IMR-90 (cell line): ENCODE results near the gene WNT7A. TPM values are rescaled to one million over a fixed set of nuclear protein-coding genes. Genes with fewer than 3 reads are reported as not detected.

Source experiments
- ATAC-seq: fragments of 200-7000 bp; cut with Tn5 transposase; 2 replicates; pipeline ENCODE4 v1.9.1; 2020; ENCODE audit warnings: low read depth, mild to moderate bottlenecking, moderate library complexity
- BruUV-seq: library from RNA; stranded (reverse); fragments of 400-500 nt; replicated peaks from 2 replicates; lab custom pipeline; 2021; lab: Mats Ljungman, UMichigan
- CTCF ChIA-PET: fragments of 300-600 bp; formaldehyde crosslinking; extraction: SDS; loops from one replicate; lab custom pipeline; 2021; ENCODE audit warnings: antibody characterized with exemption; lab: Yijun Ruan, JAX
- POLR2A ChIA-PET: fragments of 300-600 bp; sonication (Branson Sonifier 250); formaldehyde crosslinking; loops from one replicate; lab custom pipeline; 2022; ENCODE audit warnings: antibody characterized with exemption; ENCODE audit not compliant: unreplicated experiment; lab: Charles Lee
- DNase-seq: peaks from one replicate; pipeline ENCODE4 v3.0.0; 2013
- H2AFZ ChIP-seq: replicated peaks from 2 replicates; pipeline ENCODE3; 2013; ENCODE audit warnings: low read length, mild to moderate bottlenecking; ENCODE audit not compliant: poor library complexity
- H2AK5ac ChIP-seq: 2 replicates; pipeline ENCODE4 v1.6.1; 2013; ENCODE audit warnings: low read depth, low read length, inconsistent platforms
- H2AK9ac ChIP-seq: replicated peaks from 2 replicates; pipeline ENCODE3; 2013; ENCODE audit warnings: mild to moderate bottlenecking, low read depth, low read length, moderate library complexity; ENCODE audit not compliant: poor library complexity
- H2BK120ac ChIP-seq: 2 replicates; pipeline ENCODE4 v1.6.1; 2013; ENCODE audit warnings: low read depth, low read length, inconsistent platforms
- H2BK15ac ChIP-seq: 3 replicates; pipeline ENCODE4 v1.6.1; 2013; ENCODE audit warnings: low read depth, low read length, inconsistent platforms
- H2BK20ac ChIP-seq: 2 replicates; pipeline ENCODE4 v1.6.1; 2013; ENCODE audit warnings: low read depth, mild to moderate bottlenecking, inconsistent platforms, low read length, moderate library complexity
- H2BK5ac ChIP-seq: 2 replicates; pipeline ENCODE4 v1.6.1; 2013; ENCODE audit warnings: mild to moderate bottlenecking, low read depth, low read length, inconsistent platforms; ENCODE audit not compliant: poor library complexity, severe bottlenecking
- H3K14ac ChIP-seq: replicated peaks from 2 replicates; pipeline ENCODE4 v1.6.1; 2013; ENCODE audit warnings: low read depth, low read length, inconsistent platforms
- H3K18ac ChIP-seq: 2 replicates; pipeline ENCODE4 v1.6.1; 2013; ENCODE audit warnings: low read depth, low read length, control low read depth
- H3K23ac ChIP-seq: 2 replicates; pipeline ENCODE4 v1.6.1; 2013; ENCODE audit warnings: low read depth, low read length, inconsistent platforms
- H3K27ac ChIP-seq: 2 replicates; pipeline ENCODE4 v1.5.1; 2013; ENCODE audit warnings: mild to moderate bottlenecking, control low read depth, low read length; ENCODE audit not compliant: insufficient read depth
- H3K27me3 ChIP-seq: 2 replicates; pipeline ENCODE4 v1.6.1; 2013; ENCODE audit warnings: low read length; ENCODE audit not compliant: control insufficient read depth, insufficient read depth
- H3K36me3 ChIP-seq: 2 replicates; pipeline ENCODE4 v1.6.1; 2013; ENCODE audit warnings: low read length, mixed read lengths; ENCODE audit not compliant: control insufficient read depth, insufficient read depth
- H3K4ac ChIP-seq: 2 replicates; pipeline ENCODE4 v1.6.1; 2013; ENCODE audit warnings: low read depth, low read length, inconsistent platforms
- H3K4me1 ChIP-seq: 2 replicates; pipeline ENCODE4 v1.6.1; 2013; ENCODE audit warnings: low read length, mixed read lengths; ENCODE audit not compliant: control insufficient read depth, insufficient read depth
- H3K4me2 ChIP-seq: 2 replicates; pipeline ENCODE4 v1.6.1; 2013; ENCODE audit warnings: low read depth, mild to moderate bottlenecking, control low read depth, low read length, moderate library complexity
- H3K4me3 ChIP-seq: 2 replicates; pipeline ENCODE4 v1.5.1; 2013; ENCODE audit warnings: low read depth, mild to moderate bottlenecking, control low read depth, low read length, moderate library complexity; ENCODE audit not compliant: insufficient read depth
- H3K56ac ChIP-seq: 2 replicates; pipeline ENCODE4 v1.6.1; 2013; ENCODE audit warnings: low read length, inconsistent platforms; ENCODE audit not compliant: insufficient read depth; ENCODE audit errors: extremely low read depth
- H3K79me1 ChIP-seq, 2 experiments: 2 replicates each; pipeline ENCODE4 v1.6.1; 2013; ENCODE audit warnings: low read length in 2 of 2, inconsistent platforms in 1 of 2, low read depth in 1 of 2
- H3K9ac ChIP-seq: 2 replicates; pipeline ENCODE4 v1.6.1; 2013; ENCODE audit warnings: low read depth, low read length, control low read depth
- H3K9me1 ChIP-seq: 2 replicates; pipeline ENCODE4 v1.6.1; 2013; ENCODE audit warnings: low read length, inconsistent platforms; ENCODE audit not compliant: insufficient read depth
- H3K9me3 ChIP-seq: 2 replicates; pipeline ENCODE4 v1.6.1; 2013; ENCODE audit warnings: low read length; ENCODE audit not compliant: control insufficient read depth, insufficient read depth
- H4K20me1 ChIP-seq: 2 replicates; pipeline ENCODE4 v1.6.1; 2013; ENCODE audit warnings: low read length, inconsistent platforms; ENCODE audit not compliant: insufficient read depth
- H4K5ac ChIP-seq: 2 replicates; pipeline ENCODE4 v1.6.1; 2013; ENCODE audit warnings: mild to moderate bottlenecking, low read depth, low read length, control low read depth
- H4K8ac ChIP-seq, 2 experiments: 2 replicates each; pipeline ENCODE4 v1.6.1; 2013; ENCODE audit warnings: low read depth in 2 of 2, low read length in 2 of 2, control low read depth in 1 of 2, inconsistent platforms in 1 of 2
- H4K91ac ChIP-seq: 2 replicates; pipeline ENCODE4 v1.6.1; 2013; ENCODE audit warnings: low read depth, low read length, inconsistent platforms; ENCODE audit not compliant: insufficient read depth
- CHD1 ChIP-seq: IDR thresholded peaks from 2 replicates; pipeline ENCODE4 v1.6.1; 2012; ENCODE audit warnings: low read depth, low read length, improper control_type of control experiment
- FOS ChIP-seq: fragments of 150-350 bp; IDR thresholded peaks from 2 replicates; pipeline ENCODE4 v1.6.1; 2016; ENCODE audit warnings: low read depth, low read length
- MAFK ChIP-seq: IDR thresholded peaks from 2 replicates; pipeline ENCODE4 v1.6.1; 2012; ENCODE audit warnings: low read depth, low read length, improper control_type of control experiment
- MAZ ChIP-seq: IDR thresholded peaks from 2 replicates; pipeline ENCODE4 v1.6.1; 2012; ENCODE audit warnings: low read depth, mild to moderate bottlenecking, low read length, improper control_type of control experiment, moderate library complexity, borderline replicate concordance
- MXI1 ChIP-seq: IDR thresholded peaks from 2 replicates; pipeline ENCODE4 v1.6.1; 2012; ENCODE audit warnings: low read depth, mild to moderate bottlenecking, low read length, moderate library complexity, borderline replicate concordance
- NFE2L2 ChIP-seq: fragments of 150-350 bp; IDR thresholded peaks from 2 replicates; pipeline ENCODE4 v1.6.1; 2016; ENCODE audit warnings: low read depth, mild to moderate bottlenecking, low read length
- POLR2A ChIP-seq: IDR thresholded peaks from 2 replicates; pipeline ENCODE4 v1.6.1; 2012; ENCODE audit warnings: mild to moderate bottlenecking, low read depth, low read length
- RAD21 ChIP-seq: IDR thresholded peaks from 2 replicates; pipeline ENCODE4 v1.6.1; 2012; ENCODE audit warnings: low read length, improper control_type of control experiment
- RCOR1 ChIP-seq: IDR thresholded peaks from 2 replicates; pipeline ENCODE4 v1.6.1; 2012; ENCODE audit warnings: mild to moderate bottlenecking, low read length, improper control_type of control experiment; ENCODE audit not compliant: insufficient replicate concordance
- RFX5 ChIP-seq: IDR thresholded peaks from 2 replicates; pipeline ENCODE4 v1.8.0; 2012; ENCODE audit warnings: low read depth, mild to moderate bottlenecking, low read length, moderate library complexity
- WGBS, 2 experiments: methylation state at CpG; one replicate each; pipeline versions ENCODE4 v1.1.5 to v1.1.7; 2013; ENCODE audit warnings: missing lambda C conversion rate in 2 of 2; ENCODE audit not compliant: insufficient read length in 1 of 2; ENCODE audit errors: extremely low coverage in 2 of 2; 5-methylcytosine and 5-hydroxymethylcytosine counted together
- dilution Hi-C: fragments of 300-500 bp; cut with HindIII; formaldehyde crosslinking; loops from one replicate; pipeline ENCODE4 v1.14.3; 2018; ENCODE audit warnings: low sequenced_read_pairs; ENCODE audit not compliant: unreplicated experiment
- in situ Hi-C: fragments of 300-500 bp; cut with MboI; formaldehyde crosslinking; loops from 3 replicates; pipeline ENCODE4 v1.14.3; 2019; ENCODE audit warnings: low sequenced_read_pairs, inconsistent platforms, mixed read lengths
- intact Hi-C: fragments of 100-400 bp; cut with micrococcal nuclease; formaldehyde crosslinking; loops from 2 replicates; pipeline ENCODE4 v1.10.0; 2022
- polyA plus RNA-seq, 3 experiments: library from polyadenylated mRNA; depleted of rRNA; stranded (reverse); fragments of >200 nt; gene quantifications; 2 replicates each; pipeline ENCODE4 v1.2.3, GENCODE V29; 2012; ENCODE audit warnings: low replicate concordance in 1 of 3
- total RNA-seq: library from RNA; depleted of rRNA; stranded (reverse); fragments of >200 nt; gene quantifications from 2 replicates; pipeline ENCODE4 v1.2.3, GENCODE V29; 2012

Gene WNT7A
- total and polyA plus RNA-seq, 2 of the 4 experiments (the other 2 are of a cell fraction) = not detected

DNA sequence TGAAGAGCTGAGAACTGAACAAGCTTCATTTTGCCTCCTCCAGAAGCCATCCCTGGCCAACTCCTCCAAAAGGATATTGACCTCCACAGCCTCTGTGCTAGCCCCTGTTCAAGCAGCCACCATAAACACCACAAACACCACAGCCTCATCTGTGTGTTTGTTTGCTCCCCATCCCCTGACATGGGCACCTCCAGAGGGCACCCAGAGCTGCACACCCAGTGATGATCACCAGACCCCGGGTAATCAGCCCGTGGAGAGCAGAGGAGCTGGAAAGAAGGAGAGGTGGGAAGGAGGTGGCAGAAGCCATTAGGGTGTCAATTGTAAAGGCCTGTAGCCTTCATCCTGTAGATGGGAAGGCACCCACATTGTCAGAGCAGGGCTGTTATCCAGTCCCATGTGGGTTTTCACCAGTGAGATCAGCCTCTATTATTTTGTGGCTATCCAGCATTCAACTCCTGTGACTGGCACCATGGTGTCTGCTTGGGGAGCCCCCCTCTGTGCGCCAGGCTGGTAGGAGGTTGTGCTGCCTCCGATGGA, 6.8 kb upstream of the WNT7A start:
- H3K4me2 ChIP-seq = no peak overlapping the region
- no peak for ATAC-seq
- H4K5ac ChIP-seq = no peak overlapping the region
- H3K9me3 ChIP-seq = no peaks in the 10 kb centered on the region
- no CpG with 5 or more reads among the region's 4 CpGs for WGBS, 2 experiments
- H2AK9ac ChIP-seq = no peak overlapping the region
- intact Hi-C loops (no loop called here), in situ Hi-C loops (loop anchor here (25.0 kb wide), 3 partner anchors 226 to 676 kb away; partner anchors contain the start of genes CHCHD4 and HDAC11), dilution Hi-C loops (no loop called here)
- ChIA-PET CTCF (no interaction called here), POLR2A (no interaction called here)
- H3K9ac ChIP-seq = no peak overlapping the region
- H3K27me3 ChIP-seq = no peaks in the 10 kb centered on the region
- no peak overlapping the region for H2BK5ac ChIP-seq
- DNase-seq = no peak
- no peak overlapping the region for H3K4me3 ChIP-seq
- no peak overlapping the region for H2BK15ac ChIP-seq
- H2BK120ac ChIP-seq = no peak overlapping the region
- H3K18ac ChIP-seq = no peak overlapping the region
- H3K56ac ChIP-seq = no peak overlapping the region
- no peak overlapping the region for H2BK20ac ChIP-seq
- H3K4me1 ChIP-seq = no peaks in the 10 kb centered on the region
- no TSS peak for BruUV-seq
- no peak overlapping the region for H4K8ac ChIP-seq
- H3K79me1 ChIP-seq = no peaks in the 10 kb centered on the region
- no peak overlapping the region for H3K14ac ChIP-seq
- TF ChIP-seq NFE2L2 = no peak
- no peak for TF ChIP-seq CHD1
- no peak for TF ChIP-seq RCOR1
- TF ChIP-seq RAD21 = no peak
- no peak for TF ChIP-seq MAZ
- TF ChIP-seq FOS = no peak
- no peak for TF ChIP-seq RFX5
- no peak for TF ChIP-seq MXI1
- TF ChIP-seq MAFK = no peak
- TF ChIP-seq POLR2A = no peak
- no peak overlapping the region for H4K91ac ChIP-seq
- H3K23ac ChIP-seq = no peak overlapping the region
- no peaks in the 10 kb centered on the region for H4K20me1 ChIP-seq
- H3K36me3 ChIP-seq = no peaks in the 10 kb centered on the region
- H2AFZ ChIP-seq = no peak overlapping the region
- H3K4ac ChIP-seq = no peak overlapping the region
- H2AK5ac ChIP-seq = no peak overlapping the region
- H3K9me1 ChIP-seq = no peaks in the 10 kb centered on the region
- H3K27ac ChIP-seq = no peak overlapping the region
